Transverse colon (tissue), 4 donors: ENCODE measurements around the gene HYKK.

ENCODE experiments used
- CTCF ChIP-seq, 5 experiments: fragments of 200-600 bp in 3 of 5; fragments of 450-650 bp in 2 of 5; sonication (generic) in 3 of 5; IDR thresholded peaks; 1 replicate in 2 of 5; 2 replicates in 3 of 5; pipeline ENCODE4 v1.5.1; 2016 to 2017; ENCODE audit warnings: antibody characterized with exemption in 5 of 5, inconsistent platforms in 3 of 5, mild to moderate bottlenecking in 2 of 5, moderate library complexity in 1 of 5
- EP300 ChIP-seq: sonication (generic); formaldehyde crosslinking; IDR thresholded peaks from one replicate; pipeline ENCODE4 v1.6.1; 2017; ENCODE audit warnings: antibody characterized with exemption, low read depth
- POLR2AphosphoS5 ChIP-seq, 3 donors: sonication (generic); formaldehyde crosslinking; IDR thresholded peaks; one replicate each; pipeline ENCODE4 v1.6.1; 2016; ENCODE audit warnings: antibody characterized with exemption in 3 of 3

GRCh38 chr15:78540871-78541743 lies 33.7 kb downstream of the HYKK start:
- TF ChIP-seq CTCF (IDR thresholded peaks at IDR 0.05) (peak in 1 of 5 experiments; percentile 4), EP300 (no peak), POLR2AphosphoS5 (IDR thresholded peaks at IDR 0.05) (no peak)
